Stimulated activated CD4-positive, alpha-beta T cell treated with anti-CD3 and anti-CD28 coated beads, Interleukin-1b, Interleukin-23, amount 100 ng/mL, for 48 hours (primary cell): ENCODE data around the gene KIF5C.

Experiments
- DNase-seq: peaks from one replicate; pipeline ENCODE4 v3.0.0-alpha.2; 2020

KIF5C gene

GRCh38 chr2:148998165-148998830, 123.3 kb downstream of the KIF5C start:
- DNase-seq = no peak

DNA sequence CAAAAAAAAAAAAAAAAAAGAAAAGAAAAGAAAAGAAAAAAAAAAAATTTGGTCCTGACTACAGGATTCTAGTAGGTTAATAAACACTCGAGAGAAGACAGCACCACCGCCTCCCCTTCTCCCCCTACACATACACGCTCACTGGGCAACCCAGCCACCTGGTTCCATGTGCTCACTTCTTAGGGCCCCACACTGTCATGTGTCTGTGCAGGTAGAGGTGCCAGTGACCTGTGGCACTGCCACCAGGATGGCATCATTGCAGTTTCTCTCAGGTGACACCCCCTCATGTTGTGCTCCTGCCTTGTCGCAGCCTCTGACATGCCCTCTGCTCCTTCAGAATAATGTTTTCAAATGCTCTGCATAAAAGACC, 123.8 kb downstream of the KIF5C start:
- DNase-seq = no peak

GRCh38 chr2:148999451-148999921, 124.5 kb downstream of the KIF5C start:
- no peak for DNase-seq

DNA sequence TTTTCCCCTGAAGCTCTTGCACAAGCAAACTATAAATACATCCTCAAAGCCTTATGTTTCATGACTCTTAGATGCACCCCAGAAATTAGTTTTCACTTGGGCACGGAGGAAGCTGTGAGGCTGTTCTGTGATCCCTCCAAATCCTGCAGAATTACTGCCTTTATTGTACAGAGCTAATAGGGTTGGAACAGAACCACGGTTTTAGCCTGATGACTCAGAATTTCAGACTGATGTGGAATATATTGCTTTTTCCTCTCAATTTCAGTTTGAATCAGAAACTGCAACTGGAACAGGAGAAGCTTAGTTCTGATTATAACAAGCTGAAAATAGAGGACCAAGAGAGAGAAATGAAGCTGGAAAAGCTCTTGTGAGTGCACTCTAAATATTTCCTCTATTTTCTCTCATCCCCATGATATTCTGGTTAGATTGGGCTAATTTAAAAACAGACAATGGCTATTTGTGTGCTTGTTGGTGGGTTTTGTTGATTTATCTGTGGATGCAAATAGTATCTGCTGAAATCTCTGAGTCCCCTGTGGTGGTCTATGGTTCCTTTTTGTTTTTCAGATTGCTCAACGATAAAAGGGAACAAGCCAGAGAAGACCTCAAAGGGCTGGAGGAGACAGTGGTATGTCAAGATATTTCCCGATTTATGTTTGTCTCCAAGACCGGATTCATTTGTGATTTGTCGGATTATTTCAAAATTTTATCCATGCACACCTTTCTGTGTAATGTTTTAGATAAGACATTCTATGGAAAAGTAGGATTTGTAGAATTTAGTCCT, 125.3 kb downstream of the KIF5C start:
- DNase-seq = no peak

DNA sequence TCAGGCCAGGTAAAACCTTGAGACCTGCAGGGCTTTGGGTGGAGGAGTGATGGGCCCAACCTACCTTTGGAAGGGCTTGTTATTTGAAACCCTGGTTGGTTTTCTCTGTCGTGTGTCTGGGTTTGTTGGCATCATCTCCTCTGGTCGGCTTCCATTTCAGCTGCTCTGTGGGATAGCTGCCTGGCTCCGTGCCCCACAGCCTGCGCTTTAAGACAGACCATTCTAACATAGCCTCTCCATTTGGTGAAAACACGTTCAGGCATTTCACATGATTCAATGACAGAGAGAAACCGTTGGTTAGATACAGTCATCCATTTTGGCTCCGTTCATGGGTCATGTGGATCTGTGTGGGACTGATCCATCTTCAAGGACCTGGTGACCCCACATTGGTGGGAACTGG, 126.5 kb downstream of the KIF5C start:
- no peak for DNase-seq

- no peak for DNase-seq
These were observed 127.4 kb downstream of the KIF5C start for GRCh38 chr2:149002378-149002890.

- no peak for DNase-seq
These were observed 128.1 kb downstream of the KIF5C start for GRCh38 chr2:149002891-149003740.

GRCh38 chr2:149004836-149005235, 129.8 kb downstream of the KIF5C start:
- no peak for DNase-seq

GRCh38 chr2:149005471-149006077, 130.5 kb downstream of the KIF5C start:
- no peak for DNase-seq

DNA sequence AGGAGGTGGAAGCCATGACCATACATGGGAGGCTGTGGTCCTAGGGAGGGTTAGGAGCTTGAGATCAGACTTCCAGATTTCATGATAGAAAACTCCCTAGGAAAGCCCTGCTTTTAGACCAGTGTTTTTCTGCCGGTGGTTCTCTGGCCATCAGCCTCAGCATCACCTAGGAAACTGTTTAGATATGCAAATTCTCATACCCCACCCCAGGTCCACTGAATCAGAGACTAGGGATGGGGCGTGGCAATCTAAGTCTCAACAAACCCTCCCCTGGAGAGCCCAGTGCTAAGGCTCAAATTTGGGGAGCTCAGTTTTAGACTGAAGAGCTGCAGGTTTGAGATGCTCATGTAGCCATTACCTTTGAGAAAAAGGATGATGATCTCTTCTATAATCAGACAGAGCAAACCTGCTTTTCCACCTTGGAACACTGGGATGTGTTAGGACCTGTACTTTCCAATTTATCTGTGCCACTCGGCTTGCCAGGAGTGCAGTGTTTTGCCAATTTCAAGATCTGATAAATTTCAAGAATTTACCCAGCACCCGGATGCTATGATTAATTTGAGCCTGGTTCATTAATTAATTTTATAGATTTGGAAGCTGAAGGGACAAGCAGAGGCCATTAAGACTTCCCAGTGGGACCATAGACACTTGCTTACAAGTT, 132.0 kb downstream of the KIF5C start:
- no peak for DNase-seq

GRCh38 chr2:149008381-149008780, 133.4 kb downstream of the KIF5C start:
- no peak for DNase-seq

DNA sequence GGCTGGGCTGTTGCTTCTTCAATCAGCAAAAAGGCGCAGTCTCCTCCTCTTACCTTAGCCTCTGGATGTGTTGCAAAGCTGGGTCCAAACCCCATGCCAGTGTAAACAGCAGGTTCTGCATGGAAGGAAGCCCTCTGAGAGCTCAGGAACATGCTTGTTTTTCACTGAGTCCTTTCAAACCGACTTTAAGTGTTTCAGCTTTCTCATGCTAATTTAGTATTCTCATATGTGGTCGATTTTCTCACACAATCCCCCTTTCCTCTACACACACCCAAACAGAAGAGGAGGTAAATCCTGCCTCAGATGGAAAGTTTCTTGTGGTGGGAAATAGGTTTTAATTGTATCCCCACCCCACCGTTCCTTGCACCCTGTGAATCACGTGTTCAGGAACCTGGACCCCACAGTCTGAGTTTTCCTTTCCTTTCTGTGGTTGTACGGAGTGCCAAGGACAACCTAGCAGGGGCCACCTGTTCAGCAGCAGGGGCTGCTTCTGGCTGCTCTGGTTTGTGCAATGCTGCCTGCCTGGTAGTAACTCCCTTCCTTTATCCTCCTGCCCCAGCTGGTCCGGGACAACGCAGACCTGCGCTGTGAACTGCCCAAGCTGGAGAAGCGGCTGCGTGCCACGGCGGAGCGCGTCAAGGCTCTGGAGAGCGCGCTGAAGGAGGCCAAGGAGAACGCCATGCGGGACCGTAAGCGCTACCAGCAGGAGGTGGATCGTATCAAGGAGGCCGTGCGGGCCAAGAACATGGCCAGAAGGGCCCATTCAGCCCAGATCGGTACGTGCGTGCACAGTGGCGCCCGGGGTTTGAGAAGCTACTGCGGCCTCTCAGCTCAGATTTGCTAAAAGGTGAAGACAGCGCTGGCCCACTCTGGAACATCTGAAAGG, 134.8 kb downstream of the KIF5C start:
- DNase-seq = no peak

DNA sequence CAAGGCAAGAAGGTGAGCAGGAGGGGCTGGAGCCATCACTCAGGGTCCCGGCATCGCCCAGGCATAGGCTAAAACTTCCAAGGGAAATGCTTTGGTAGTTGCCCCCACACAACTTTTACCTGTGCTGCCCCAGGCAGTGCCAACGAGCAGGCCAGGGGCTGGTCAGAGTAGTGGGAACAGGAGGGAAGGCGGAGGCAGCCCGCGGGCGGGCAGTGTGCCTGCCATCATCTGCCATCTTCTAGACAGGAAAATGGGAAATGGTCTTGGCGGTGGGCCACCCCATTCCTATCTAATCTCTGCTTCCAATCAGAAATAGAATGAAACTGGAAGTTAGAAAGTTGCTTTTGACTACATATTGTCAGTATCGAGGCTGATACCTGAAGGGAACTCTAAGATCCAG, 137.5 kb downstream of the KIF5C start:
- DNase-seq = no peak

- DNase-seq = no peak
These were observed 140.5 kb downstream of the KIF5C start for GRCh38 chr2:149015501-149015900.

- no peak for DNase-seq
These were observed 141.0 kb downstream of the KIF5C start for GRCh38 chr2:149015926-149016563.

GRCh38 chr2:149017116-149017985, 142.3 kb downstream of the KIF5C start:
- peak; percentile 73 for DNase-seq

GRCh38 chr2:149018981-149019380, 144.0 kb downstream of the KIF5C start:
- no peak for DNase-seq

DNA sequence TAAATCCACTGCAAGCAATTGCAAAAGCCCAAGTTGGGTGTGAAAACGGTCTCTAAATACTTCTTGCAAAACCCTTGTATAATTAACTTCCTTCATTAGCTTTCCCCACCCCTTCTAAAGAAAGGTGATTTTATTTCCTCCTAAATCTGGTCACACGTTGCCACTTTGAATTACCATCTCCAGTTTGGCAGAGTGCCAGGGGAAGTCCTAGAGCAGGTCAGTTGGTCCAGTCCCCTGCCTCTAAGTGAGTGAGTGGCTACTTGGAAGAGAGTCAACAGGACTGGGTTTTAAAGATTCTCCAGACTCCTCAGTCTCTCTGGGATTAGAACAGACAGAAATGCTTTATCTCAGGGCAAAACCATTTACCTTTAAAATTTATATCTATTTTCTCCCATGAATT, 144.7 kb downstream of the KIF5C start:
- DNase-seq = no peak

DNA sequence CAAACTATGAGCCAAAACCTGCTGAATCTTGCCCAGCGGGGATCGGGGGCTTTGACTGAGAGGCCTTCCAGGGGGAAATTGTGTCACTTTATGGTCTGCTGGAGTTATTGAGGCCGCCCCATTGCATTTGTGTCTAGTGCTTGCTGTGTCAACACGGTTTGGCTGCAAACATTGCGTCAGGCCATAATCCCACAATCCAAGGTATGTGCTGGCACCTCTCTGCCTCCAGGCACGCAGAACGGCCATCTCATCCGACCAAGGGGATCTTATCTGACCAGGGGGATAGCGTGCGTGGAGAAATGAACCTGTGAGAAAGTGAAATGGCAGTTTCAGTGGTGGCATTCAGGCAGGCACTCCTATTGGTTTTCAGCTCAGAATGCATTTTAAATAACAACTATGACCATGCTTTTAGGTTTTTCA, 145.4 kb downstream of the KIF5C start:
- no peak for DNase-seq

- DNase-seq = no peak
These were observed 146.3 kb downstream of the KIF5C start for GRCh38 chr2:149021271-149021719.
